ENCODE measurements around the gene NDUFB5. TPM values are rescaled to one million over a fixed set of nuclear protein-coding genes. Genes with fewer than 3 reads are reported as not detected.
A peak's percentile ranks its signal among the peaks of the same experiment; 100 is the strongest.
"Not testable (repeated sequence)": the region's sequence is repeated elsewhere in the genome, so short reads cannot be mapped to it uniquely, and the experiment has no call there.

The NDUFB5 gene
- total RNA-seq, 2 donors from 2014 or later = 41.9 to 73.7 TPM

DNA sequence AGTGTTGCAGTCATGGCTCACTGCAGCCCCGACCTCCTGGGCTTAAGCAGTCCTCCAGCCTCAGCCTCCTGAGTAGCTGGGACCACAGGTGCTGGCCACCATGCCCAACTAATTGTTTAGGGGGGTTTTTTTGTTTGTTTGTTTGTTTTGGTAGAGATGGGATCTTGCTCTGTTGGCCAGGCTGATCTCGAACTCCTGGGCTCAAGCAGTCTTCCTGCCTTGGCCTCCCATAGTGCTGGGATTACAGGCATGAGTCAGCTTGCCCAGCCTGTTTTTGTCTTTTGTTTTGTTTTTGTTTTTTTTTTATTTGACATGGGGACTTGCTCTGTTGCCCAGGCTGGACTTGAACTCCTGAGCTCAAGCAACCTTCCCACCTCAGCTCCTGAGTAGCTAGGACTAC is 17.4 kb downstream of the NDUFB5 start:
- intact Hi-C loops (cut with DNase I) = no loop called here
- no peak for DNase-seq
- H3K27ac ChIP-seq = no peak overlapping the region
- peaks cover 4 to 19% of the 10 kb centered on the region in 2 donors for H3K36me3 ChIP-seq (replicated peaks in 1 of 2; ENCODE audit: insufficient read depth in 1 of 2, low read depth in 2 of 2)
- H3K27me3 ChIP-seq = no peaks in the 10 kb centered on the region
- H3K4me1 ChIP-seq = no peaks in the 10 kb centered on the region
- WGBS, 2 donors = 96 to 100% methylated on average over 2 of the region's 2 CpGs
- no peak for TF ChIP-seq POLR2A (IDR thresholded peaks at IDR 0.05)
- TF ChIP-seq, protein P1, sequence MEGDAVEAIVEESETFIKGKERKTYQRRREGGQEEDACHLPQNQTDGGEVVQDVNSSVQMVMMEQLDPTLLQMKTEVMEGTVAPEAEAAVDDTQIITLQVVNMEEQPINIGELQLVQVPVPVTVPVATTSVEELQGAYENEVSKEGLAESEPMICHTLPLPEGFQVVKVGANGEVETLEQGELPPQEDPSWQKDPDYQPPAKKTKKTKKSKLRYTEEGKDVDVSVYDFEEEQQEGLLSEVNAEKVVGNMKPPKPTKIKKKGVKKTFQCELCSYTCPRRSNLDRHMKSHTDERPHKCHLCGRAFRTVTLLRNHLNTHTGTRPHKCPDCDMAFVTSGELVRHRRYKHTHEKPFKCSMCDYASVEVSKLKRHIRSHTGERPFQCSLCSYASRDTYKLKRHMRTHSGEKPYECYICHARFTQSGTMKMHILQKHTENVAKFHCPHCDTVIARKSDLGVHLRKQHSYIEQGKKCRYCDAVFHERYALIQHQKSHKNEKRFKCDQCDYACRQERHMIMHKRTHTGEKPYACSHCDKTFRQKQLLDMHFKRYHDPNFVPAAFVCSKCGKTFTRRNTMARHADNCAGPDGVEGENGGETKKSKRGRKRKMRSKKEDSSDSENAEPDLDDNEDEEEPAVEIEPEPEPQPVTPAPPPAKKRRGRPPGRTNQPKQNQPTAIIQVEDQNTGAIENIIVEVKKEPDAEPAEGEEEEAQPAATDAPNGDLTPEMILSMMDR (IDR thresholded peaks at IDR 0.05) = no peak
- H3K9me3 ChIP-seq = no peaks in the 10 kb centered on the region
- no peak overlapping the region for H3K4me3 ChIP-seq
- no peak for ATAC-seq

DNA sequence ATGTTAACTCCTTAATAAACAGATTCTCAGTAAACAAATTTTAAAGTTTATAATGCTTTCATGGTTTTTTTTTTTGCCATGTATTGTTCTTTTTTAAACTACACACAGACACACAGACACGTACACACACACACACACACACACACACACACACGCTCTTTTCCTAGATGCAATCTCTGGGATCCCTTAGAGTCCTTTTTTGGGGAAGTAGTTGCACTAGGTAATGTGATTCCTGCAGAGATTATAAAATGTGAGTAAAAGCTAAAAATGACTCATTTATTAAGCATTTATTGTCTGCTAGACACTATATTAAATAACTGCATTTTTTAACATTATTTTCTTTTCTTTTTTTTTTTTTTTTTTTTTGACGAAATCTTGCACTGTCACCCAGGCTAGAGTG is 19.9 kb downstream of the NDUFB5 start:
- Histone ChIP-seq H3K4me1 (no peaks in the 10 kb centered on the region), H3K36me3 (replicated peaks in 1 of 2; ENCODE audit: insufficient read depth in 1 of 2, low read depth in 2 of 2) (peaks cover 4 to 14% of the 10 kb centered on the region in 2 donors), H3K27me3 (no peaks in the 10 kb centered on the region), H3K27ac (no peak overlapping the region), H3K9me3 (no peaks in the 10 kb centered on the region), H3K4me3 (no peak overlapping the region)
- WGBS, 2 donors = 56 to 84% methylated on average over 2 to 3 of the region's 3 CpGs
- no peak for DNase-seq
- intact Hi-C loops (cut with DNase I) = no loop called here
- ATAC-seq = no peak
- no peak for TF ChIP-seq POLR2A (IDR thresholded peaks at IDR 0.05)
- TF ChIP-seq, protein P1 (IDR thresholded peaks at IDR 0.05) = no peak

DNA sequence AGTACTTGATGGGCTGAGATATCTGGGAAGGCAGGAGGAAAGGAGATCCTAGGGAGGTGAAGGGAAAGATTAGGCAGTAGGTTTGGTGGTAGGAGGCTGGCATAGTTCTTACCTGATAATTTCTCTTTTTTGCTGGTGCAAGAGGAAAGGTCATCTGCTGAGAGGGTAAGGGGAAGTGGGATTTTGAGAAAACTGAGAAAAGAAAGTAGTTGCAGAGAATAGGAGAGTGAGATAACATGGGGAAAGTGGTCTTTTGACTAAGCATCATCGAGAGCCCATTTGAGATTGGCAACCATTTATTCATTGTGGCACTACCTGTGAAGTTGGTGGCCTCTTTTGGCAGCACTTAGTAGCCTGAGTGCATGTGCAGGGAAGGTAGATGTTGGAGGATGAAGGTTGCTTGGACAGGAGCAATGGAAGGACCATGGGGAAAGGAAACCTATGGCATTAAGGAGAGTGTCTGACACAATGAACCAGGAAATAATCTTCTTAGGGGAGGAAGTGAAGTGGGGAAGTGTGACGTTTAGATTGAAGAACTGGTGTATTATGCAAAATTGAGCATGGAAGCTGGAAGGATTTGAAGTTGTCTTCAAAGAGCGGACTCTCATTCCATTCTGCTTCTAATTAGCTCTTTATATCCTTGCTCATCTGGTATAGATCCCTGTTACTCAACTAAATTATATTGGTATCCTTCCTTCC is 26.3 kb downstream of the NDUFB5 start:
- no peak overlapping the region for H3K27ac ChIP-seq
- H3K4me1 ChIP-seq = no peaks in the 10 kb centered on the region
- H3K9me3 ChIP-seq = no peaks in the 10 kb centered on the region
- no peaks in the 10 kb centered on the region for H3K27me3 ChIP-seq
- WGBS, 2 donors = 77 to 81% methylated on average over 3 of the region's 3 CpGs
- TF ChIP-seq, protein P1 (IDR thresholded peaks at IDR 0.05) = no peak
- TF ChIP-seq POLR2A (IDR thresholded peaks at IDR 0.05) = no peak
- no peaks in the 10 kb centered on the region for H3K36me3 ChIP-seq (replicated peaks in 1 of 2; ENCODE audit: insufficient read depth in 1 of 2, low read depth in 2 of 2)
- no peak overlapping the region for H3K4me3 ChIP-seq
- intact Hi-C loops (cut with DNase I) = no loop called here
- ATAC-seq (no peak), DNase-seq (no peak)

DNA sequence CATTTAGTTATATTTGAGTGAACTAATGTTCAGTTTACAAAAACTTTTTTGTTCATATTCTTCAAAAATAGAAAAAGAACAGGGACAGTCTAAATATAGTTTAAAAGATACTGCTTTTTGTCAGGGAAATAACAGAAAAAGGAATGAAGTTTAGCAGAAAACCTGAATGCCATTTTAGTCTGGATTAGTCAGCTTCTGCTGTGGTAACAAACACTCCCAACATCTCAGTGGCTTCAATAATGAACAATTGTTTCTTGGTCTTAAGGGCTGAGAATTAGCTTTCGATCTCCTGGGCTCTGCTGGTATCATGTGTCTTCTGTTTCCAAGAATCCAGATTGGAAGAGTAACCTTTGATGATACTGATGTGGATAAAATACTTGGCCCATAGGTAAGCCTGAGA is 35.9 kb downstream of the NDUFB5 start:
- Histone ChIP-seq H3K4me3 (no peak overlapping the region), H3K4me1 (peaks cover 18% of the 10 kb centered on the region), H3K27me3 (no peaks in the 10 kb centered on the region), H3K27ac (no peak overlapping the region), H3K9me3 (no peaks in the 10 kb centered on the region), H3K36me3 (replicated peaks in 1 of 2; ENCODE audit: insufficient read depth in 1 of 2, low read depth in 2 of 2) (no peaks in the 10 kb centered on the region)
- intact Hi-C loops (cut with DNase I) = no loop called here
- 89 to 100% methylated on average over 1 of the region's 1 CpG for WGBS, 2 donors
- ATAC-seq = no peak
- DNase-seq = no peak
- TF ChIP-seq POLR2A (IDR thresholded peaks at IDR 0.05) = no peak
- TF ChIP-seq, protein P1 (IDR thresholded peaks at IDR 0.05) = no peak

DNA sequence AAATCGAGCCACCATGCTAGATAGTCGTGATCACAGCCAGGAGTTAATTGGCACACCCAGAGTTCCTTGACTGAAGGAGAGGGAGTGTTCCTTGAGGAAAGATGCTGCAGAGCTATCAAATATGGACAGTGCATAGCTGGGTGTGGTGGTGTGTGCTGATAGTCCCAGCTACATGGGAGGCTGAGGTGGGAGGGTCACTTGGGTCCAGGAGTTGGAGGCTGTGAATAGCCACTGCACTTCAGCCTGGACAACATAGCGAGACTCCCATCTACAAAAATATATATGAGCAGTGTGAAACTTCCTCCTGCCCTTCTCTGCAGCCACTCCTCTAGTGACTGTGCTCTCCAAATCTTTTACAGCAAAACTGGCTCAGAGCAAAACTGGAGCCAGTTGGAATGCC is 38.3 kb downstream of the NDUFB5 start:
- Histone ChIP-seq H3K27me3 (no peaks in the 10 kb centered on the region), H3K27ac (no peak overlapping the region), H3K4me3 (no peak overlapping the region), H3K36me3 (replicated peaks in 1 of 2; ENCODE audit: insufficient read depth in 1 of 2, low read depth in 2 of 2) (no peaks in the 10 kb centered on the region), H3K4me1 (peaks cover 18% of the 10 kb centered on the region), H3K9me3 (no peaks in the 10 kb centered on the region)
- 86 to 93% methylated on average over 3 of the region's 3 CpGs for WGBS, 2 donors
- intact Hi-C loops (cut with DNase I) = no loop called here
- no peak for ATAC-seq
- TF ChIP-seq POLR2A (IDR thresholded peaks at IDR 0.05) = no peak
- TF ChIP-seq, protein P1 (IDR thresholded peaks at IDR 0.05) = no peak
- DNase-seq = no peak

DNA sequence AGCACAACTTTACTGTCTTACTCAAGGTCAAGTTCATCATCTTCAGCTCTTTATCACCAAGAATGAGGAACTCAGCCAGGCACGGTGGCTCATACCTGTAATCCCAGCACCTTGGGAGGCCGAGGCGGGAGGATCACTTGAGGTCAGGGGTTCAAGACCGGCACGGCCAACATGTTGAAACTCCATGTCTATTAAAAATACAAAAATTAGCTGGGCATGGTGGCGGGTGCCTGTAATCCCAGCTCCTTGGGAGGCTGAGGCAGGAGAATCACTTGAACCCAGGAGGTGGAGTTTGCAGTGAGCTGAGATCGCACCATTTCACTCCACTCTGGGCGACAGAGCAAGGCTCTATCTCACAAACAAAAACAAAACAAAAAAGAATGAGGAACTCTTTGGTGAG is 39.2 kb downstream of the NDUFB5 start:
- H3K36me3 ChIP-seq (replicated peaks in 1 of 2; ENCODE audit: insufficient read depth in 1 of 2, low read depth in 2 of 2); H3K27me3 ChIP-seq; H3K9me3 ChIP-seq; H3K4me3 ChIP-seq; ATAC-seq; intact Hi-C loops (cut with DNase I); DNase-seq: not testable (repeated sequence)
- Histone ChIP-seq H3K4me1 (peaks cover 18% of the 10 kb centered on the region), H3K27ac (peak overlapping the region; percentile 69 to 86 (median 72))
- 84 to 91% methylated on average over 7 to 8 of the region's 8 CpGs for WGBS, 2 donors
